ENCODE measurements around the gene GSE1.

DNA sequence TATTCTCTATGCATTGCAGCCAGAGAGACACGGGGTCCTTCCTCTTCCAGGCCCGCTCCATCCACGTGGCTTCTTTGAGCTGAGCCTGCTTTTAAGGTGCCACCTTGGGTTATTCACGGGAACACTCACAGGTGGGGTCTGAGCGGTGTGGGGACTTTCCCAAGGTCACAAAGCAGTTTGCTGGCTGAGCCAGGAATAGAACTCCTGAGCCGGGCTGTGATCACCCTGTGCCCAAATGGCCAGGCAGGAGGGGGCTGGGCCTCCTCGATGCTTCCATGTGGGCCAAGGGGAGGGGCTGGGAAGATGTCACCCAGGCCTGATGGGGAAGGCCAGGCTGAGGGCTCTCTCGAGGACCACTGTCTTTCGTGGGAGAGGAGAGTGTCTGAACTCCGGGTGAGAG lies 13.0 kb upstream of the GSE1 start:
- TF ChIP-seq, protein P1, sequence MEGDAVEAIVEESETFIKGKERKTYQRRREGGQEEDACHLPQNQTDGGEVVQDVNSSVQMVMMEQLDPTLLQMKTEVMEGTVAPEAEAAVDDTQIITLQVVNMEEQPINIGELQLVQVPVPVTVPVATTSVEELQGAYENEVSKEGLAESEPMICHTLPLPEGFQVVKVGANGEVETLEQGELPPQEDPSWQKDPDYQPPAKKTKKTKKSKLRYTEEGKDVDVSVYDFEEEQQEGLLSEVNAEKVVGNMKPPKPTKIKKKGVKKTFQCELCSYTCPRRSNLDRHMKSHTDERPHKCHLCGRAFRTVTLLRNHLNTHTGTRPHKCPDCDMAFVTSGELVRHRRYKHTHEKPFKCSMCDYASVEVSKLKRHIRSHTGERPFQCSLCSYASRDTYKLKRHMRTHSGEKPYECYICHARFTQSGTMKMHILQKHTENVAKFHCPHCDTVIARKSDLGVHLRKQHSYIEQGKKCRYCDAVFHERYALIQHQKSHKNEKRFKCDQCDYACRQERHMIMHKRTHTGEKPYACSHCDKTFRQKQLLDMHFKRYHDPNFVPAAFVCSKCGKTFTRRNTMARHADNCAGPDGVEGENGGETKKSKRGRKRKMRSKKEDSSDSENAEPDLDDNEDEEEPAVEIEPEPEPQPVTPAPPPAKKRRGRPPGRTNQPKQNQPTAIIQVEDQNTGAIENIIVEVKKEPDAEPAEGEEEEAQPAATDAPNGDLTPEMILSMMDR (IDR thresholded peaks at IDR 0.05), result no peak
- TF ChIP-seq POLR2A (IDR thresholded peaks at IDR 0.05), result no peak
